Spleen (tissue), 11 donors: ENCODE results near the gene QSER1. TPM values are rescaled to one million over a fixed set of nuclear protein-coding genes. Genes with fewer than 3 reads are reported as not detected.

Source experiments
- DNase-seq: peaks from one replicate; pipeline ENCODE4 v3.0.0-alpha.2; 2020
- H3K27ac ChIP-seq, 8 donors: fragments of 200-600 bp; sonication (generic) in 7 of 8; 1 replicate in 4 of 8; 2 replicates in 4 of 8; pipeline versions ENCODE4 v1.5.0 to v1.8.0; 2016 to 2021; ENCODE audit warnings: inconsistent platforms in 4 of 8, mild to moderate bottlenecking in 4 of 8, moderate library complexity in 1 of 8
- H3K27me3 ChIP-seq, 7 donors: fragments of 200-600 bp; sonication (generic) in 6 of 7; replicated peaks in 1 of 7; 1 replicate in 4 of 7; 2 replicates in 3 of 7; pipeline versions ENCODE4 v1.5.0 to v1.8.0; 2016 to 2021; ENCODE audit warnings: inconsistent platforms in 3 of 7, mild to moderate bottlenecking in 1 of 7
- H3K36me3 ChIP-seq, 6 donors: fragments of 200-600 bp; sonication (generic) in 5 of 6; 1 replicate in 4 of 6; 2 replicates in 2 of 6; pipeline versions ENCODE4 v1.5.0 to v1.8.0; 2016 to 2021; ENCODE audit warnings: inconsistent platforms in 2 of 6
- H3K4me1 ChIP-seq, 6 donors: fragments of 200-600 bp; sonication (generic) in 5 of 6; 1 replicate in 3 of 6; 2 replicates in 3 of 6; pipeline versions ENCODE4 v1.5.0 to v1.8.0; 2016 to 2021; ENCODE audit warnings: inconsistent platforms in 3 of 6
- H3K4me3 ChIP-seq, 8 donors: fragments of 200-600 bp; sonication (generic) in 7 of 8; 1 replicate in 4 of 8; 2 replicates in 4 of 8; pipeline versions ENCODE4 v1.5.0 to v1.8.0; 2016 to 2021; ENCODE audit warnings: inconsistent platforms in 4 of 8, mild to moderate bottlenecking in 4 of 8, moderate library complexity in 2 of 8
- H3K9me3 ChIP-seq, 8 donors: fragments of 200-600 bp; sonication (generic) in 7 of 8; 1 replicate in 4 of 8; 2 replicates in 4 of 8; pipeline versions ENCODE4 v1.5.0 to v1.8.0; 2016 to 2021; ENCODE audit warnings: inconsistent platforms in 4 of 8
- CTCF ChIP-seq, 11 experiments: fragments of 200-600 bp in 7 of 11; fragments of 450-650 bp in 4 of 11; sonication (generic) in 4 of 11; IDR thresholded peaks in 8 of 11; conservative IDR thresholded peaks in 3 of 11; 1 replicate in 7 of 11; 2 replicates in 4 of 11; pipeline versions ENCODE4 v1.4.0 to v1.8.0; 2016 to 2021; ENCODE audit warnings: antibody characterized with exemption in 11 of 11, inconsistent platforms in 4 of 11, mild to moderate bottlenecking in 1 of 11
- POLR2A ChIP-seq, 3 donors: fragments of 450-650 bp; IDR thresholded peaks; one replicate each; pipeline ENCODE4 v1.5.1; 2017; ENCODE audit warnings: antibody characterized with exemption in 3 of 3, mild to moderate bottlenecking in 1 of 3
- POLR2AphosphoS5 ChIP-seq, 3 donors: sonication (generic); formaldehyde crosslinking; IDR thresholded peaks; one replicate each; pipeline ENCODE4 v1.5.1; 2017; ENCODE audit warnings: antibody characterized with exemption in 3 of 3
- WGBS, 5 donors: extraction: QIAGEN DNeasy Blood & Tissue Kit in 3 of 5; methylation state at CpG; one replicate each; pipeline versions ENCODE4 v1.1.5 to v1.1.7; 2013 to 2018; 5-methylcytosine and 5-hydroxymethylcytosine counted together
- intact Hi-C: fragments of 100-400 bp; cut with DNase I; formaldehyde crosslinking; loops from one replicate; pipeline ENCODE4 v1.15.0; 2023; ENCODE audit warnings: low total_unique reads
- polyA plus RNA-seq, 3 donors: library from polyadenylated mRNA; stranded (reverse); fragments of 200-250 nt; gene quantifications; one replicate each; pipeline ENCODE4 v1.2.1, GENCODE V29; 2013
- total RNA-seq, 7 donors: library from RNA; depleted of rRNA in 3 of 7; stranded (reverse); fragments of >200 nt in 3 of 7; fragmentation: NEBNext Ultra II Directional in 4 of 7; extraction: Animal tissue kit (Norgen Biotek cat#: 25700) in 4 of 7; gene quantifications; one replicate each; pipeline versions ENCODE4 v1.1.0 to v1.2.1, GENCODE V29; 2016 to 2021
- donor health status: healthy with polysubstance abuse.
- donor health status: DM: no; HTN: no; CAD: no; lungs with moderate emphysema.
- donor health status: DM: no; HTN: no; CAD: no.
- donor health status: Bipolar disorder and iron deficiency.
- donor health status: healthy.
- donor health status: DM: no; HTN: no; CAD: no.
- donor health status: DM: yes; HTN: yes; CAD: no.

QSER1 gene
- total and polyA plus RNA-seq, 10 donors = 2.4 to 34.9 (median 24.6) TPM

- H3K27ac ChIP-seq = no peak overlapping the region
- intact Hi-C loops = no loop called here
- WGBS, 5 donors = 81 to 94% (median 90%) methylated on average over 2 of the region's 2 CpGs
- H3K27me3 ChIP-seq = no peaks in the 10 kb centered on the region
- no peak overlapping the region for H3K4me3 ChIP-seq
- H3K36me3 ChIP-seq = peaks cover 0 to 16% (median 4%) of the 10 kb centered on the region in 6 donors
- H3K9me3 ChIP-seq = no peaks in the 10 kb centered on the region
- DNase-seq = no peak
- H3K4me1 ChIP-seq = no peaks in the 10 kb centered on the region
- TF ChIP-seq POLR2AphosphoS5 (IDR thresholded peaks at IDR 0.05) = no peak
Observed at GRCh38 chr11:32982626-32983025, 90.0 kb downstream of the QSER1 start.

GRCh38 chr11:32983506-32983905 lies 90.9 kb downstream of the QSER1 start:
- no peak for DNase-seq

GRCh38 chr11:32985600-32985999 lies 93.0 kb downstream of the QSER1 start:
- no peak for TF ChIP-seq POLR2AphosphoS5 (IDR thresholded peaks at IDR 0.05)
- TF ChIP-seq POLR2A (IDR thresholded peaks at IDR 0.05) = no peak
- no peak for TF ChIP-seq CTCF (IDR thresholded peaks at IDR 0.05 in 8 of 11, conservative IDR thresholded peaks at IDR 0.05 in 3 of 11)
- intact Hi-C loops = no loop called here
- no peaks in the 10 kb centered on the region for H3K4me1 ChIP-seq
- H3K27me3 ChIP-seq = no peaks in the 10 kb centered on the region
- H3K4me3 ChIP-seq = no peak overlapping the region
- H3K9me3 ChIP-seq = no peaks in the 10 kb centered on the region
- H3K27ac ChIP-seq = no peak overlapping the region
- H3K36me3 ChIP-seq = no peaks in the 10 kb centered on the region
- WGBS, 5 donors = 94 to 99% (median 95%) methylated on average over 5 of the region's 5 CpGs
- no peak for DNase-seq

More at GRCh38 chr11:32983506-32983905, 90.9 kb downstream of the QSER1 start:
- no peak overlapping the region for H3K4me3 ChIP-seq
- intact Hi-C loops = no loop called here
- 85 to 93% (median 87%) methylated on average over 2 of the region's 2 CpGs for WGBS, 5 donors
- H3K27ac ChIP-seq = no peak overlapping the region
- H3K9me3 ChIP-seq = no peaks in the 10 kb centered on the region
- H3K36me3 ChIP-seq = peaks cover 0 to 7% (median 2%) of the 10 kb centered on the region in 6 donors
- no peaks in the 10 kb centered on the region for H3K4me1 ChIP-seq
- no peak for TF ChIP-seq CTCF (IDR thresholded peaks at IDR 0.05 in 8 of 11, conservative IDR thresholded peaks at IDR 0.05 in 3 of 11)
- no peak for TF ChIP-seq POLR2AphosphoS5 (IDR thresholded peaks at IDR 0.05)
- TF ChIP-seq POLR2A (IDR thresholded peaks at IDR 0.05) = no peak
- H3K27me3 ChIP-seq = no peaks in the 10 kb centered on the region

- 89 to 96% (median 93%) methylated on average over 8 of the region's 8 CpGs for WGBS, 5 donors
- H3K27me3 ChIP-seq = no peaks in the 10 kb centered on the region
- H3K27ac ChIP-seq = no peak overlapping the region
- TF ChIP-seq POLR2A (IDR thresholded peaks at IDR 0.05) (no peak), CTCF (IDR thresholded peaks at IDR 0.05 in 8 of 11, conservative IDR thresholded peaks at IDR 0.05 in 3 of 11) (no peak), POLR2AphosphoS5 (IDR thresholded peaks at IDR 0.05) (no peak)
- H3K9me3 ChIP-seq = peaks cover 0 to 22% (median 17%) of the 10 kb centered on the region in 8 donors
- H3K4me1 ChIP-seq = no peaks in the 10 kb centered on the region
- intact Hi-C loops = no loop called here
- DNase-seq = no peak
- no peak overlapping the region for H3K4me3 ChIP-seq
- H3K36me3 ChIP-seq = no peaks in the 10 kb centered on the region
Observed at GRCh38 chr11:32987851-32988250, 95.2 kb downstream of the QSER1 start.

GRCh38 chr11:32990481-32990880 lies 97.9 kb downstream of the QSER1 start:
- Histone ChIP-seq H3K4me1 (no peaks in the 10 kb centered on the region), H3K36me3 (no peaks in the 10 kb centered on the region), H3K27me3 (no peaks in the 10 kb centered on the region), H3K27ac (no peak overlapping the region), H3K4me3 (no peak overlapping the region), H3K9me3 (peaks cover 0 to 26% (median 19%) of the 10 kb centered on the region in 8 donors)
- intact Hi-C loops = no loop called here
- TF ChIP-seq CTCF (IDR thresholded peaks at IDR 0.05 in 8 of 11, conservative IDR thresholded peaks at IDR 0.05 in 3 of 11) (no peak), POLR2AphosphoS5 (IDR thresholded peaks at IDR 0.05) (no peak), POLR2A (IDR thresholded peaks at IDR 0.05) (no peak)
- 0 to 93% (median 2%) methylated on average over 1 of the region's 1 CpG for WGBS, 5 donors
- DNase-seq = no peak
